ENCODE data around the gene LYSMD2.
"Not testable (repeated sequence)": the region's sequence is repeated elsewhere in the genome, so short reads cannot be mapped to it uniquely, and the experiment has no call there.

LYSMD2 gene

DNA sequence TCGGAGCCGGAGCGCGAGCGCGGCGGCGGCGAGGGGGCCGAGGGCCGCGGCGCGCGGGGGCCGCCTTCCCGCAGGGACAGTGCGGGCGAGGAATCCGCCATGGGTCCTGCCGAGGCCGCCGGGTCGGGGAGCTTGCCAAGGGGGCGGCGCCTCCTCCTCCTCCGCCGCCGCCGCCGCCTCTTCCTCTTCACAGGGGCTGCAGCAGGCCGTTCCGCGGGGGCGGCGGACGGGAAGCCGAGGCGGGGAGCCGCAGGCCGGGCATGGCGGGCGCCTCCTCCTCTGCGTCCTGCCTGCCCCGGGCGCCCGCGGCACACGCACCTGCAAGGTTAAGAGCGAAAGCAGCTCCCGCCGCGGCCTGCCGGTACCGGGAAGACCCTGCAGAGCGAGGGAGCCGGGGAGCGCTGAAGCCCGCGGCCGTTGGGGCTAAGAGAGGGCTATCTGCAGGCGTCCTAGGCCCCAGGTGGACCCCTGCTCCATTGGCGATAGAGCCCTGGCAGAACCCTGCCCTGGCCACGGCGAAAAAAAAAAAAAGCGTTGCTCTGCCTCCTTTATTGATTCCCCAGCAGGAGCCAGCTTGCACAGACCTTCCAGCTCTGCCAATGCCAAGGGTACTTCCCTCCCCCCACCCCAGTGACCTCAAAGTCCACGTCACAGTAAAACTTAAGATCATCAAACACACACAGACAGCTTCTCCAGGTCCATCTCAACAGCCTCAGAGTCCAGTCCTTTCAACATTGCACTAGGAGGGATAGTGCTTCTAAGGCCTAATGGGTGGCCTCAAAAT is at the start of gene LYSMD2:
Gene LYSMD2, minus strand, starts transcription at position 134 of the 784 bp plus-strand sequence. Its CDS starts 33 bp downstream, at position 101.
- POLR2A ChIA-PET, result no interaction called here
- no peak for DNase-seq (ENCODE audit: low read depth, low spot score)
- CTCF ChIA-PET, result interaction anchor here (1.0 to 2.8 kb wide), 4 partner anchors 9 to 39 kb away, joined by 3 to 21 read pairs (median 5); no protein-coding TSS in a partner anchor
- TF ChIP-seq CTCF (IDR thresholded peaks at IDR 0.05; ENCODE audit: insufficient read depth, low read length, missing control alignments), result no peak
- H3K4me3 ChIP-seq (ENCODE audit: low read depth, low read length), result peak within 1 kb of the TSS; percentile 66

DNA sequence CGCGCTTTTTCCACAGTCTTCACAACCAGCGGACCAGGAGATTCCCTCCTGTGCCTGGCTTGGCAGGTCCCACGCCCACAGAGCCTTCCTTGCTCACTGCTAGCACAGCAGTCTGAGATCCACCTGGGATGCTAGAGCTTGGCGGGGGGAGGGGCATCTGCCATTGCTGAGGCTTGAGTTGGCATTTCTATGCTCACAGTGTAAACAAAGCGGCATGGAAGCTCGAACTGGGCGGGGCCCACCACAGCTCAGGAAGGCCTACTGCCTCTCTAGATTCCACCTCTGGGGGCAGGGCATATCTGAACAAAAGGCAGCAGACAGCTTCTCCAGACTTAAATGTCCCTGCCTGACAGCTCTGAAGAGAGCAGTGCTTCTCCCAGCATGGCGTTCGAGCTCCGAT is 49.7 kb upstream of the LYSMD2 start:
- H3K4me3 ChIP-seq (ENCODE audit: low read depth, low read length); DNase-seq (ENCODE audit: low read depth, low spot score); POLR2A ChIA-PET: not testable (repeated sequence)
- CTCF ChIA-PET, result interaction anchor here (1.8 to 5.3 kb wide), 2 partner anchors 8 to 10 kb away, joined by 4 to 36 read pairs; no protein-coding TSS in a partner anchor

DNA sequence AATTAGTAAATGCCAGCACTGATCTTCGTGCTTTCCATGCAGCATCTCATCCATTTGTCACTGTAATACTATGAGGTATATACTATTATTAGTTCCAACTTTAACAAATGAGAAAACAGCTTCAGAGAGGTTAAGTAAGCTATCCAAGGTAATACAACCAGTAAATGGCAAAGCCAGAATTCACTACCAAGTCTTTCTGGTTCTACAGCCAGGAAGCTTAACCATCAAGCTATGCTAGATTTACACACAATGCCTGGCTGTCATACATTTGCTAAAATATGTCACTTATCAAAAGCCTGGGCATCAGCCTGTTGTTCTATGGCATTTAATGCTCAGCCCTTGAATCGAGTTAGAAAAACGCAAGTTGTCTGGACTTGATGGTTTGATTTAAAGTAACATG is 46.5 kb upstream of the LYSMD2 start:
- H3K4me3 ChIP-seq (ENCODE audit: low read depth, low read length), result no peak overlapping the region
- DNase-seq (ENCODE audit: low read depth, low spot score), result no peak
- no peak for TF ChIP-seq CTCF (IDR thresholded peaks at IDR 0.05; ENCODE audit: insufficient read depth, low read length, missing control alignments)
- ChIA-PET POLR2A (no interaction called here), CTCF (interaction anchor here (2.3 to 4.0 kb wide), 2 partner anchors 134 kb away, joined by 5 to 18 read pairs; no protein-coding TSS in a partner anchor)

DNA sequence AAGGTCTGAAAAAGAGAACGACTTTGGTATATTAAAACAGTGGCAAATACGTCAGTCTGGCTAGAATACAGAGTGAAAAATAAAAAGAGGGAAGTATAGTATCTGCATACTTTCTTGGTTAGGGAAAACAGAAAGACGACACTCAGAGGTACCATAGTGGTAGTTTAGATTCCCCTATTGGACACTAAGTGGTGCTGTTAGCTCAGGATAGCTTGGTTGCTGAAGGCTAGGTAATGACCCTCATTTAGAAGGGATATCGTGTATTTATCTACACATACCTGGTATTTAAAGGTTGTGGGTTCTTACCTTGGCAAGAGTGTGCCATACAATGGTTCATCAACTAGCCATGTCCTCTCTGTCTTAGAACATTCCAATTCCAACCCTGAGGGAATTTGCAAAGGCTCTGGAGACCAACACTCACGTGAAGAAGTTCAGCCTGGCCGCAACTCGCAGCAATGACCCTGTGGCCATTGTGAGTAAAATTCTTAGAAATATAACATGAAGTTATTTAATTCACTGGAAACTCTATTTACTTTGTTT is 45.0 kb upstream of the LYSMD2 start:
- POLR2A ChIA-PET, result no interaction called here
- TF ChIP-seq CTCF (IDR thresholded peaks at IDR 0.05; ENCODE audit: insufficient read depth, low read length, missing control alignments), result peak; percentile 3
- H3K4me3 ChIP-seq (ENCODE audit: low read depth, low read length), result no peak overlapping the region
- DNase-seq (ENCODE audit: low read depth, low spot score), result no peak
- CTCF ChIA-PET, result interaction anchor here (0.7 to 4.0 kb wide), 2 partner anchors 132 to 298 kb away, joined by 3 to 18 read pairs; no protein-coding TSS in a partner anchor

- POLR2A ChIA-PET, result no interaction called here
- TF ChIP-seq CTCF (IDR thresholded peaks at IDR 0.05; ENCODE audit: insufficient read depth, low read length, missing control alignments), result no peak
- H3K4me3 ChIP-seq (ENCODE audit: low read depth, low read length), result no peak overlapping the region
- no peak for DNase-seq (ENCODE audit: low read depth, low spot score)
- CTCF ChIA-PET, result interaction anchor here (9.8 kb wide), 1 partner anchor 134 kb away, joined by 511 read pairs; no protein-coding TSS in a partner anchor
Measured at GRCh38 chr15:51781506-51781905, 44.1 kb upstream of the LYSMD2 start.

- DNase-seq (ENCODE audit: low read depth, low spot score), result no peak
- H3K4me3 ChIP-seq (ENCODE audit: low read depth, low read length), result no peak overlapping the region
- TF ChIP-seq CTCF (IDR thresholded peaks at IDR 0.05; ENCODE audit: insufficient read depth, low read length, missing control alignments), result no peak
- ChIA-PET CTCF (interaction anchor here (1.0 to 9.8 kb wide), 6 partner anchors 19 to 429 kb away, joined by 3 to 511 read pairs (median 3); no protein-coding TSS in a partner anchor), POLR2A (interaction anchor here (1.0 kb wide), 1 partner anchor 158 kb away, joined by 3 read pairs; the partner anchor contains the start of gene DMXL2)
Measured at GRCh38 chr15:51780636-51781035, 43.2 kb upstream of the LYSMD2 start.
